ENCODE measurements around the gene SLAMF7.

GRCh38 chr1:160756849-160757201, 17.8 kb downstream of the SLAMF7 start:
- TF ChIP-seq CTCF (conservative IDR thresholded peaks at IDR 0.05; ENCODE audit: low read depth in 2 of 2) (no peak), EZH2 (IDR thresholded peaks at IDR 0.05; ENCODE audit: low read depth, unreplicated experiment) (no peak), EZH2phosphoT487 (IDR thresholded peaks at IDR 0.05; ENCODE audit: unreplicated experiment) (no peak), POLR2AphosphoS5 (IDR thresholded peaks at IDR 0.05; ENCODE audit: low read depth) (no peak), JUNB (IDR thresholded peaks at IDR 0.05; ENCODE audit: unreplicated experiment) (no peak), REST (IDR thresholded peaks at IDR 0.05; ENCODE audit: unreplicated experiment) (no peak), ZNF114 (CRISPR knock-in tag; IDR thresholded peaks at IDR 0.05) (no peak)
